NCI-H2107 (cell line): ENCODE data around the gene TTLL7.
"Not testable (repeated sequence)": the region's sequence is repeated elsewhere in the genome, so short reads cannot be mapped to it uniquely, and the experiment has no call there.

ENCODE experiments used
- DNase-seq: peaks from one replicate; lab custom pipeline; 2025; lab: John Stamatoyannopoulos, UW

Gene TTLL7

GRCh38 chr1:83929184-83929583 lies 69.7 kb downstream of the TTLL7 start:
- no peak for DNase-seq

- DNase-seq, result no peak
These were observed 70.5 kb downstream of the TTLL7 start for GRCh38 chr1:83928396-83928795.

DNA sequence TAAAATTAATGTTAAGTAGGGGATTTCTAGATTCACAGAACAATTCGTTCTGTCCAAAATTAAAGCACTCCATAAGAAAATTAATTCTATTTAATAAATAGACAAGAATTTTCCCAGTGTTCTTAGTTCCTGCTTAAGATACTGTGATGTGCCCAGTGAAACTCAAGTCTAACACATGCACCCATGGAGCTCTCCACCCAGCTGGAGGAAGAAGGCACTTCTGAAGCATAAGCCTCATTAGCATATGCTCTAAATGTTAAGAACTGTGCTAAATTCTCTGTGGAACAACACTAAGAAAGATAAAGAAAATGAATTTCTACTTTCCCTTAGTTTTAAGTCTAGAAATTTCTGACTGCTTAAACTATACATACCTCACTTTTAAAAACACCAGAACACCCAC lies 71.2 kb downstream of the TTLL7 start:
- DNase-seq, result no peak

DNA sequence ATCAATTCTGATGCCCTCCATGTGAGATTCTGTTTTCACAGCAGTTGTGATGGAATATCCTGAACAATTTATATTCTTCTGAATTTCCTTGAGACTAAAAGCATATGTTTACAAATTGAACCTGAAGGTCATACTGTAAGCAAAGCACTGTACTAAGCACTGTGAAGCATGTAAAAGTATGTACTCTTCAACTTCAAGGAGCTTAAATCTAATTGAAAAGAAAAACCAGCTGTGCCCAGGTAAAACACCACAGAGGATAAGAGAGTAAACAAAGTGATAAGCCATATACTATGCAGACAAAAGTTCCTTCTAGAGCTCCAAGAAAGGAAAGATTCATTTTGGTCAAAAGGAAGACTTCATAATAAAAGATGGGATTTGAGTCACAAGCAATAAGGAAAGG lies 71.9 kb downstream of the TTLL7 start:
- no peak for DNase-seq

- no peak for DNase-seq
These were observed 75.4 kb downstream of the TTLL7 start for GRCh38 chr1:83923553-83923952.

DNA sequence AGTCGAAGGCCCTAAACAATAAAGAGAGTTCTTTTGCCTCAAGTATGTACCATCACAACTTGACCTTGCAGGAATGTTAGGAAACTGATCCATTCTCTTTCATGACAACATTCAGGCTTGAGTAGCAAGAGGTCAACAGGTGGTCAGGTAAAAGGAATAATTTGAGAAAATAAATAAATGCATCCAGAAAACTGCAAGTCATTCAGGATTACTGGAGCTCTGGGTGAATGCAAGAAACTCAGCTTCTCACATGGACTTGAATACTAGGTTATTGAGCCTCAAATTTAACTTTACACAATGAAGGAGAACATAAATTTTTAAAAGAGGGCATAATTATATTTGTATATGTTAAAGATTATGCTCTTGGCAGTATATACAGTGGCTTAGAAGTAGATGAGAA lies 76.5 kb downstream of the TTLL7 start:
- DNase-seq, result no peak

- no peak for DNase-seq
These were observed 78.6 kb downstream of the TTLL7 start for GRCh38 chr1:83920320-83920719.

- no peak for DNase-seq
These were observed 79.1 kb downstream of the TTLL7 start for GRCh38 chr1:83919872-83920271.

DNA sequence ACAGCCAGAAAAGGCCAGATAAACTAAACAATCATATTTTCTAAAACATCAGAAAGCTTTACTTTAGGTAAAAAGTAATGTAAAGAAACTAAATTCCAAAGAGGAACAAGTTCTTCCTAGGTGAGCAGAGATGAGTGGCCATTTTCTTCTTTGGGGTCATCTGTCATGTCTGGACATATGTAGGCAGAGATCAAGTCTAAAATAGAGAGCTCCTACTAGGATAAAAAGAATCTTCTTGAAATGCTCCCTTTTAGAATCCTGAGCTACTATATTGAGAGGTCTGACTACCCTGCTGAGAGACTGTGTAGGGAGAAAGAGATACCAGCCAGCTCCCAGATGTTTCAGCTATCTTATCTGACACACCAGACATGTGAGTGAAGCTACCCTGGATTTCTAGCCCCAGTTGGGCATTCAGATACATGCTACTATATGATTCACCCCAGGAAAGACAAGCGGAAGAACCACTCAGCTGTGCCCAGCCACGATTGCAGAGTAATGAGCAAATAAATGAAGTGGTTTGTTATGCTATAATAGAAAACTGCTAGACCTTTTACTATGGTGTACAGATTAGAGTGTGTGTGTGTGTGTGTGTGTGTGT lies 80.1 kb downstream of the TTLL7 start:
- DNase-seq, result no peak

- no peak for DNase-seq
These were observed 81.0 kb downstream of the TTLL7 start for GRCh38 chr1:83917959-83918358.

- not testable (repeated sequence) for DNase-seq
These were observed 82.8 kb downstream of the TTLL7 start for GRCh38 chr1:83916094-83916493.

- DNase-seq, result no peak
These were observed 86.1 kb downstream of the TTLL7 start for GRCh38 chr1:83912876-83913275.

DNA sequence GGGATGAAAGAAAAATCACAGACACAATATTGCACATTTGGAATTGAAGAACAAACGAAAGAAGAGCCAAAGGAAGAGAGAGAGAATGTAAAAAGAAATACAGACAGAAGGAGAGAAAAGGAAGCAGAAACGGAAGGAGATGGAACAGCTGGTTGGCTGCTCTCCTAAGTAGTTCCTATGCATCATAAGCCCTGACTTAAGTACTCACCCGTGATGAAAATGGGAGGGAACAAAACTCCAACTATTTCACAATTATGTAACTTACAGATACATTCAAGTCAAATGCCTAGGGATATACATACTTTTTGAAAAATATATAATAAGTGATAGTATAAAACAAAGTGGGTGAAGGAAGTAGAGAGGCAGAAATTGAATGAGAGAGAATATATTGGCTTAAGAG lies 88.5 kb downstream of the TTLL7 start:
- no peak for DNase-seq

DNA sequence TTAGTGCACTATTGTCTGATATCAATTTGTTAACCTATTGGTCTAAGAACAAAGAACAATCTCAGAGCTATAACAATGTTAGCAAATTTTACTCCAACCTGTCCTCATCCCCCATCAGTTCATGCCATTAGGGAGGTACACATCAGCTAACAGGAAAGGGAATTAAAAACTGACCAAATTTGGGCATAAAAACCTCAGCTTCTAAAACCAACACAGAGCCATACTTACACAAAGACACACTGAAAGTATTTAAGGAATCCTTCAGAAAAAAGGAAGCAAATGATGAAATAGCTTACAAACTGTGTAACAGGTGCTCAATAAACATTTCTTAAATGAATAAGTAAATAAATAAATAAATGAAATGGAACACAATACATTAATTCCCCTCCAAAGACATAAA lies 89.2 kb downstream of the TTLL7 start:
- no peak for DNase-seq

DNA sequence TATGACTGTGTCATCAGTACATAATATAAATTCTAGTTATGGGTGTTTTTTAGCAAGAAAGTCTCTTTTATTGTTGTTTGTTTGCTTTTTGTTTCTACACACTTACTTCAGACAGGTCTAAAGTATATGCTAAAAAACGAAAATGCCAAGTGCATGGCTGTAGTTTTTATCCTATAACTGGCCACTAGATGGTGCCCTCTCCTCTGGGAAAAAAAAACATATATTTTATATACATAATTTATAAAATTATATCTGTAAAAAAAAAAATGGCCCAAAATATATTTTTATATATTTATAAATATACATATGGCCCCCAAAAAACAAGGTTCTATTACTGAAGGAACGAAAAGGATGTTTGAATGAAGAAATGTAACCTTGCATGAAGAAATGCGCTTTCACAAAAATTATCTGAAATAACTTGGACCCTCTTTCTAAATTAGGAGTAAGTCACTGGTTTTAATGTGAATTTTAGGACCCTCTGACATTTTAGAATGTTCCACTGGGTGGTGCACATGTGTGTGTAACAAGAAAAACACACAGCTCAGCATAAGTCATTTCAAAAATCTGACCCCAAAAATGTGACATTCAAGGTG lies 93.5 kb downstream of the TTLL7 start:
- peak; percentile 23 for DNase-seq

DNA sequence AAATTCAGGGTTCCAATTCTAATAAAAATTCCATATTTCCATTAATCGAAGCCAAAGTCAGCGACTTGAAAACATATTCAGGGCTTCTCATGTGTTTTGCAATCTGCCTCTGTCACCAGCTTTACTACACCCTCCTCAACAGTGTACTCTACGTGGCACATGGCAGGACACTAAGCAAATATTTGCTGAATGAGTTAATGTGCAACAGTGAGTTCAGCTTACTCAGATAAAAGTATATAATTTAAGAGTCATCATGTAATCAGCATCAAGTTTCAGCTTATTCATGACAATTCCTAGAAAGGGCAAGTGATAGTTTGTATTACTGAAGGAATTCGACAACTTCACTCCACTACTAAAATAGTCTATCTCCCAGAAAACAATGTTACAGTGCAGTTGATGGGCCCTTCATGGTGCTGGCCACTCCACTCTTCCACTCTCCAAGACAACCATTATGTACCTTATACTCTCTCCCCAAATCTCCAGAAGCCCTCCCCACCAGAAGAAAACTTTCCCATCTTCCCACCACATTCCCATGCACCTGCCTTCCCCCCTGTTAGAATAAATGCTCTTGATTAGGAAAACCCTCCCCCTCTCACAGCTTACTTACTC lies 97.3 kb downstream of the TTLL7 start:
- DNase-seq, result no peak

GRCh38 chr1:83900524-83900923 lies 98.4 kb downstream of the TTLL7 start:
- DNase-seq, result no peak

DNA sequence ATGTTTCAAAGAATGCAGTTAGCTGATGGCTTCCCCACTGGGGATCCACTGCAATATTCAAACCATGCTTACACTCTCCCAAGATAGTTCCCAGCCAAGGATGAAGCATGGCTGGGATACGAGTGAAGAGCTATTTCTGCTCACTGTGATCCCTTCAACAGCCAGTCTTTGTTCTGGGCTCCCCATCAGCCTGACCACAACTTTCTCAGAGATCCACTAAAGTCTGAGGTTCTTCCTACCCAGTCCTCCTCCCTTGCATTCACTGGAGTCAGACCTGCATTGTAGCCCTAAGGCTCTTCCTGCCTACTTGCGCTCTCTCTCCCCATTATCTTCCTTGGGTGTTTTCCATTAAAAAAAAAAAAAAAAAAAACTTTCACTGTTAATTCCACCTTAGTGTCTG lies 101.4 kb downstream of the TTLL7 start:
- no peak for DNase-seq

- no peak for DNase-seq
These were observed 102.6 kb downstream of the TTLL7 start for GRCh38 chr1:83896299-83896698.

DNA sequence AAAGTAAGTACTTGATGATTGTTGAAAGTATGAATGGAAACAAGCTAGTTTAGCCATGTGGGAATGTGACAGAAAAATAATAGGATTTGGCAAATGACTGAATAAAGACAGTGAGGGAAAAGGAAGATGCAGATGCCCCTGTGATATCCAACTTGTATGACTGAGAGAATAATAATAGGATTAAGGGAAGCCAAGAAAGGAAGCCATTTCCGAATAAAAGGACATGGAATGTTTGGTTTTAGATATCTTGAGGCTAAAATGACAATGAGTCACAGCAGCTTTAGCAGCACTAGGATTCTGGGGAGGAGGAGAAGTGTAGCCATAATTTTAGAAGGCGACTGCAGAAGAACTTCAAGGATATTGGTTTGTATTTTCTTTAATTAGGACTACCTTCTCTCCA lies 109.2 kb downstream of the TTLL7 start:
- no peak for DNase-seq

GRCh38 chr1:83887483-83887882 lies 111.4 kb downstream of the TTLL7 start:
- no peak for DNase-seq

- DNase-seq, result no peak
These were observed 115.0 kb downstream of the TTLL7 start for GRCh38 chr1:83883979-83884378.

GRCh38 chr1:83882906-83883305 lies 116.0 kb downstream of the TTLL7 start:
- peak; percentile 39 for DNase-seq

DNA sequence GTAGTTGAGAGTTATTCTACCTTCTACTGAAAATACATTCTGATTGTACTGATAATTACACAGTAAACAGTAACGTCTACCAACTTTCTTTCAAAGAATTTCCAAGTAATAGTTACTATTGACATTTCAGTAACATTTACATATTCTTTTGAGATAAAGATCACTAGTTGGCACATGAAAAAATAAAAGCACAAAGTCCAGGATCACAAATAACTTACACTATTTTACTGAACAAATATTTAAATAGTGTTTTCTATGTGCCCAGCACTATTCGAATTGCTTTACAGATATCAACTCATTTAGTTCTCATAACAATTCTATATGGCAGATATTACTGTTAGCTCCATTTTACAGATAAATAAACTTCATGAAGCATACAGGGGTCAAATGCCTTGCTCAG lies 126.4 kb downstream of the TTLL7 start:
- DNase-seq, result no peak
